Measurements from ENCODE around the gene WASHC4.

DNA sequence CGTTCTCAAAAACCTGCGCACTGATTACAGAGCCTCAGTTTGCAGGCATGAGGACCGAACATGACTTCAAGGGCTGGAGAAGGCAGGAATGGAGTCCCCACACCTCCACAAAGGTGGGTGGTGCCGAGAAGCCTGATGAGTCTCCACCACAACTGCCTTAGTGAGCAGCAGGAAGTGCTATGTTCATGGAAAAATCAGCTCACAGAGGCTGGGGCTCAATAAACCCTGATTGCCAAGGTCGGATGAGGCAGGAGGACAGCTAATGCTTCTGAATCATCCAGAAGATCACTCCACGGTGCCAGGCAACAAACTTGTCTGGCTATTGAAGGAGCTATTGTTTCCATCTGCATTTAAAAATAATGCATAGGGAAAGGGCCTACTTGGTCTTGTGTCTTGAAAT is 97.4 kb downstream of the WASHC4 start:
- TF ChIP-seq, protein P1, sequence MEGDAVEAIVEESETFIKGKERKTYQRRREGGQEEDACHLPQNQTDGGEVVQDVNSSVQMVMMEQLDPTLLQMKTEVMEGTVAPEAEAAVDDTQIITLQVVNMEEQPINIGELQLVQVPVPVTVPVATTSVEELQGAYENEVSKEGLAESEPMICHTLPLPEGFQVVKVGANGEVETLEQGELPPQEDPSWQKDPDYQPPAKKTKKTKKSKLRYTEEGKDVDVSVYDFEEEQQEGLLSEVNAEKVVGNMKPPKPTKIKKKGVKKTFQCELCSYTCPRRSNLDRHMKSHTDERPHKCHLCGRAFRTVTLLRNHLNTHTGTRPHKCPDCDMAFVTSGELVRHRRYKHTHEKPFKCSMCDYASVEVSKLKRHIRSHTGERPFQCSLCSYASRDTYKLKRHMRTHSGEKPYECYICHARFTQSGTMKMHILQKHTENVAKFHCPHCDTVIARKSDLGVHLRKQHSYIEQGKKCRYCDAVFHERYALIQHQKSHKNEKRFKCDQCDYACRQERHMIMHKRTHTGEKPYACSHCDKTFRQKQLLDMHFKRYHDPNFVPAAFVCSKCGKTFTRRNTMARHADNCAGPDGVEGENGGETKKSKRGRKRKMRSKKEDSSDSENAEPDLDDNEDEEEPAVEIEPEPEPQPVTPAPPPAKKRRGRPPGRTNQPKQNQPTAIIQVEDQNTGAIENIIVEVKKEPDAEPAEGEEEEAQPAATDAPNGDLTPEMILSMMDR (IDR thresholded peaks at IDR 0.05; ENCODE audit: low read length), result no peak
- no peak for TF ChIP-seq EZH2 (IDR thresholded peaks at IDR 0.05; ENCODE audit: borderline replicate concordance, low read length)
